CD14-positive monocyte (primary cell): ENCODE results near the gene ALPK3. TPM values are rescaled to one million over a fixed set of nuclear protein-coding genes. Genes with fewer than 3 reads are reported as not detected.

Source experiments
- DNase-seq, 3 donors: peaks; one replicate each; pipeline ENCODE4 v3.0.0-alpha.2; 2011 to 2022
- H2AFZ ChIP-seq: 2 replicates; pipeline ENCODE4 v1.6.0; 2012; ENCODE audit warnings: mild to moderate bottlenecking, low read depth, low read length, inconsistent platforms; ENCODE audit not compliant: insufficient read depth, poor library complexity, severe bottlenecking
- H3K27ac ChIP-seq, 2 donors: 1 replicate in 1 of 2; 2 replicates in 1 of 2; pipeline ENCODE4 v1.5.1; 2012 to 2013; ENCODE audit warnings: low read length in 2 of 2, control low read depth in 1 of 2, inconsistent platforms in 1 of 2, low read depth in 1 of 2, mild to moderate bottlenecking in 1 of 2
- H3K27me3 ChIP-seq, 2 donors: one replicate each; pipeline versions ENCODE4 v1.6.0 to v1.6.1; 2011 to 2013; ENCODE audit warnings: low read length in 2 of 2; ENCODE audit not compliant: control insufficient read depth in 2 of 2, insufficient read depth in 2 of 2
- H3K36me3 ChIP-seq, 2 donors: replicated peaks in 1 of 2; 1 replicate in 1 of 2; 2 replicates in 1 of 2; pipeline versions ENCODE4 v1.5.1 to v1.6.1; 2012 to 2013; ENCODE audit warnings: low read length in 2 of 2, control low read depth in 1 of 2, inconsistent platforms in 1 of 2, mild to moderate bottlenecking in 1 of 2; ENCODE audit not compliant: insufficient read depth in 2 of 2, control insufficient read depth in 1 of 2
- H3K4me1 ChIP-seq, 2 donors: 1 replicate in 1 of 2; 2 replicates in 1 of 2; pipeline versions ENCODE4 v1.5.1 to v1.6.1; 2012 to 2013; ENCODE audit warnings: low read length in 2 of 2, control low read depth in 1 of 2, inconsistent platforms in 1 of 2, mild to moderate bottlenecking in 1 of 2, moderate library complexity in 1 of 2; ENCODE audit not compliant: insufficient read depth in 2 of 2, control insufficient read depth in 1 of 2
- H3K4me2 ChIP-seq: replicated peaks from 2 replicates; pipeline ENCODE3; 2012; ENCODE audit warnings: low read length, moderate library complexity, mild to moderate bottlenecking; ENCODE audit not compliant: poor library complexity, severe bottlenecking; ENCODE audit errors: extremely low read depth
- H3K4me3 ChIP-seq, 3 experiments: fragments of 200-600 bp in 1 of 3; sonication (generic) in 1 of 3; replicated peaks in 1 of 3; 1 replicate in 2 of 3; 2 replicates in 1 of 3; pipeline ENCODE4 v1.5.1; 2011 to 2013; ENCODE audit warnings: low read length in 3 of 3, mild to moderate bottlenecking in 3 of 3, control low read depth in 2 of 3, low read depth in 2 of 3, inconsistent platforms in 1 of 3, moderate library complexity in 1 of 3
- H3K79me2 ChIP-seq: 2 replicates; pipeline ENCODE4 v1.6.0; 2012; ENCODE audit warnings: mild to moderate bottlenecking, control low read depth, inconsistent platforms, low read length, moderate library complexity; ENCODE audit not compliant: insufficient read depth
- H3K9ac ChIP-seq: 2 replicates; pipeline ENCODE4 v1.6.0; 2017; ENCODE audit warnings: low read length, mild to moderate bottlenecking; ENCODE audit not compliant: insufficient read depth, poor library complexity, severe bottlenecking
- H3K9me3 ChIP-seq, 2 donors: replicated peaks in 1 of 2; 1 replicate in 1 of 2; 2 replicates in 1 of 2; pipeline versions ENCODE4 v1.5.1 to v1.6.1; 2012 to 2013; ENCODE audit warnings: low read length in 2 of 2, control low read depth in 1 of 2; ENCODE audit not compliant: control insufficient read depth in 1 of 2, insufficient read depth in 1 of 2
- H4K20me1 ChIP-seq: 2 replicates; pipeline ENCODE4 v1.6.0; 2012; ENCODE audit warnings: mild to moderate bottlenecking, low read length, control low read depth, moderate library complexity; ENCODE audit not compliant: insufficient read depth
- H3K27ac Mint-ChIP-seq, 7 donors: one replicate each; pipeline ENCODE4 v1.8.0; 2020; ENCODE audit warnings: mild to moderate bottlenecking in 7 of 7, mixed read lengths in 7 of 7, moderate library complexity in 6 of 7, inconsistent platforms in 2 of 7
- H3K27me3 Mint-ChIP-seq, 3 donors: one replicate each; pipeline ENCODE4 v1.8.0; 2021 to 2022; ENCODE audit warnings: low read depth in 3 of 3, mild to moderate bottlenecking in 3 of 3, mixed read lengths in 3 of 3, moderate library complexity in 3 of 3, inconsistent platforms in 1 of 3
- H3K36me3 Mint-ChIP-seq, 2 donors: one replicate each; pipeline ENCODE4 v1.8.0; 2020; ENCODE audit warnings: mixed read lengths in 2 of 2, inconsistent platforms in 1 of 2, mild to moderate bottlenecking in 1 of 2
- H3K4me1 Mint-ChIP-seq: one replicate; pipeline ENCODE4 v1.8.0; 2020; ENCODE audit warnings: mild to moderate bottlenecking, mixed read lengths
- H3K4me3 Mint-ChIP-seq, 2 donors: one replicate each; pipeline ENCODE4 v1.8.0; 2020; ENCODE audit warnings: mild to moderate bottlenecking in 2 of 2, mixed read lengths in 2 of 2, moderate library complexity in 1 of 2
- H3K9me3 Mint-ChIP-seq, 7 donors: one replicate each; pipeline ENCODE4 v1.8.0; 2020 to 2022; ENCODE audit warnings: mixed read lengths in 7 of 7, mild to moderate bottlenecking in 6 of 7, moderate library complexity in 6 of 7, inconsistent platforms in 2 of 7
- CTCF ChIP-seq: fragments of 200-600 bp; IDR thresholded peaks from one replicate; pipeline ENCODE4 v1.8.0; 2022; ENCODE audit warnings: antibody characterized with exemption, mild to moderate bottlenecking
- WGBS: methylation state at CpG from one replicate; pipeline ENCODE4 v1.1.5; 2013; ENCODE audit warnings: missing lambda C conversion rate; ENCODE audit not compliant: insufficient coverage; 5-methylcytosine and 5-hydroxymethylcytosine counted together
- intact Hi-C, 2 donors: fragments of 100-400 bp; cut with micrococcal nuclease; formaldehyde crosslinking; loops; one replicate each; pipeline versions ENCODE4 v1.15.0 to v1.15.1; 2023
- polyA plus RNA-seq, 3 donors: library from polyadenylated mRNA; depleted of rRNA in 1 of 3; unstranded in 2 of 3; stranded (reverse) in 1 of 3; fragments of 300-500 nt in 2 of 3; fragments of >200 nt in 1 of 3; fragmentation: Illumina TruSeq in 2 of 3; gene quantifications; 1 replicate in 2 of 3; 2 replicates in 1 of 3; pipeline ENCODE4 v1.2.3, GENCODE V29; 2012 to 2021

Gene ALPK3
- polyA plus RNA-seq, 3 donors = 0.02 to 0.12 TPM; not detected in 1

- Mint-ChIP-seq H3K27ac (no peak overlapping the region), H3K9me3 (peaks cover 0 to 3% (median 0%) of the 10 kb centered on the region in 7 donors), H3K36me3 (no peaks in the 10 kb centered on the region), H3K4me1 (peaks cover 9% of the 10 kb centered on the region), H3K27me3 (peaks cover 0 to 3% (median 3%) of the 10 kb centered on the region in 3 donors), H3K4me3 (no peak overlapping the region)
- H3K79me2 ChIP-seq = no peaks in the 10 kb centered on the region
- no peak for DNase-seq
- H3K9ac ChIP-seq = no peak overlapping the region
- intact Hi-C loops = no loop called here
- H3K27ac ChIP-seq = no peak overlapping the region
- H4K20me1 ChIP-seq = no peaks in the 10 kb centered on the region
- no peaks in the 10 kb centered on the region for H3K9me3 ChIP-seq
- no peaks in the 10 kb centered on the region for H3K4me1 ChIP-seq
- H3K4me3 ChIP-seq = no peak overlapping the region
- H2AFZ ChIP-seq = no peak overlapping the region
- H3K4me2 ChIP-seq = no peak overlapping the region
- no peaks in the 10 kb centered on the region for H3K36me3 ChIP-seq
- H3K27me3 ChIP-seq = no peaks in the 10 kb centered on the region
- WGBS = 95% methylated on average over 7 of the region's 10 CpGs
- no peak for TF ChIP-seq CTCF
Observed at GRCh38 chr15:84840255-84840654, 23.1 kb downstream of the ALPK3 start.

- H3K9ac ChIP-seq = no peak overlapping the region
- peaks cover 0 to 3% (median 3%) of the 10 kb centered on the region in 3 donors for H3K27me3 Mint-ChIP-seq
- H3K4me3 Mint-ChIP-seq = no peak overlapping the region
- no peaks in the 10 kb centered on the region for H4K20me1 ChIP-seq
- no peaks in the 10 kb centered on the region for H3K79me2 ChIP-seq
- H3K4me3 ChIP-seq = no peak overlapping the region
- H3K4me2 ChIP-seq = no peak overlapping the region
- intact Hi-C loops = no loop called here
- H3K36me3 Mint-ChIP-seq = no peaks in the 10 kb centered on the region
- peak overlapping the region in 1 of 7 donors; percentile 43 for H3K27ac Mint-ChIP-seq
- H3K27ac ChIP-seq = no peak overlapping the region
- H3K4me1 Mint-ChIP-seq = peaks cover 9% of the 10 kb centered on the region
- no peaks in the 10 kb centered on the region for H3K36me3 ChIP-seq
- peaks cover 0 to 5% (median 2%) of the 10 kb centered on the region in 7 donors for H3K9me3 Mint-ChIP-seq
- no peaks in the 10 kb centered on the region for H3K4me1 ChIP-seq
- H3K9me3 ChIP-seq = no peaks in the 10 kb centered on the region
- H2AFZ ChIP-seq = no peak overlapping the region
- no peak for DNase-seq
- H3K27me3 ChIP-seq = no peaks in the 10 kb centered on the region
- 90% methylated on average over 8 of the region's 12 CpGs for WGBS
- TF ChIP-seq CTCF = no peak
Observed at GRCh38 chr15:84840741-84841429, 23.7 kb downstream of the ALPK3 start.
